HL-60 (cell line): ENCODE results near the gene KISS1.

Experiments used
- DNase-seq, 2 experiments: peaks; one replicate each; pipeline ENCODE4 v3.0.0-alpha.2; 2010 to 2020; ENCODE audit warnings: low read depth in 1 of 2, low spot score in 1 of 2
- H3K27ac ChIP-seq: fragments of 250-450 bp; sonication (Bioruptor Pico); replicated peaks from 2 replicates; pipeline ENCODE4 v1.5.1; 2020; ENCODE audit warnings: mild to moderate bottlenecking, moderate library complexity
- H3K27me3 ChIP-seq: fragments of 250-450 bp; sonication (Bioruptor Pico); 2 replicates; pipeline ENCODE4 v1.5.1; 2021; ENCODE audit warnings: mild to moderate bottlenecking, moderate library complexity; ENCODE audit not compliant: insufficient read depth, poor library complexity, severe bottlenecking
- H3K4me3 ChIP-seq: replicated peaks from 2 replicates; pipeline ENCODE4 v1.5.1; 2011; ENCODE audit warnings: mild to moderate bottlenecking, control low read depth, low read length; ENCODE audit not compliant: insufficient read depth
- CTCF ChIP-seq: IDR thresholded peaks from one replicate; pipeline ENCODE4 v1.5.1; 2011; ENCODE audit warnings: low read length, control low read depth, inconsistent platforms; ENCODE audit not compliant: insufficient read depth
- GABPA ChIP-seq: IDR thresholded peaks from 2 replicates; pipeline ENCODE4 v1.6.1; 2012; ENCODE audit warnings: low read depth
- POLR2AphosphoS5 ChIP-seq: IDR thresholded peaks from 2 replicates; pipeline ENCODE4 v1.6.1; 2012; ENCODE audit warnings: low read depth
- REST ChIP-seq: IDR thresholded peaks from 2 replicates; pipeline ENCODE4 v1.6.1; 2012; ENCODE audit warnings: low read depth; ENCODE audit not compliant: insufficient replicate concordance
- SPI1 ChIP-seq: IDR thresholded peaks from 2 replicates; pipeline ENCODE4 v1.6.1; 2012; ENCODE audit warnings: low read depth, mild to moderate bottlenecking, borderline replicate concordance

Gene KISS1

GRCh38 chr1:204223129-204223860, 27.0 kb upstream of the KISS1 start:
- no peaks in the 10 kb centered on the region for H3K27me3 ChIP-seq
- no peak for TF ChIP-seq CTCF
- no peak for TF ChIP-seq GABPA
- TF ChIP-seq POLR2AphosphoS5 = no peak
- no peak overlapping the region for H3K27ac ChIP-seq
- H3K4me3 ChIP-seq = no peak overlapping the region
- no peak for DNase-seq

- no peak overlapping the region for H3K27ac ChIP-seq
- DNase-seq = no peak
- TF ChIP-seq REST (no peak), POLR2AphosphoS5 (no peak), GABPA (no peak), CTCF (no peak), SPI1 (no peak)
- no peak overlapping the region for H3K4me3 ChIP-seq
- no peaks in the 10 kb centered on the region for H3K27me3 ChIP-seq
Measured at GRCh38 chr1:204222764-204223055, 26.4 kb upstream of the KISS1 start.

GRCh38 chr1:204222006-204222763, 25.9 kb upstream of the KISS1 start:
- TF ChIP-seq CTCF (no peak), GABPA (no peak), SPI1 (no peak), POLR2AphosphoS5 (no peak), REST (no peak)
- H3K4me3 ChIP-seq = no peak overlapping the region
- H3K27me3 ChIP-seq = no peaks in the 10 kb centered on the region
- no peak overlapping the region for H3K27ac ChIP-seq
- DNase-seq = no peak
